Adrenal gland (tissue), 12 donors: ENCODE data around the gene THEM5. TPM values are rescaled to one million over a fixed set of nuclear protein-coding genes. Genes with fewer than 3 reads are reported as not detected.

ENCODE experiments used
- DNase-seq, 7 donors: peaks; one replicate each; pipeline ENCODE4 v3.0.0-alpha.2; 2019 to 2020
- H3K27ac ChIP-seq, 5 donors: fragments of 200-600 bp; sonication (generic) in 4 of 5; 1 replicate in 3 of 5; 2 replicates in 2 of 5; pipeline versions ENCODE4 v1.5.1 to v1.8.0; 2016 to 2020; ENCODE audit warnings: mild to moderate bottlenecking in 1 of 5
- H3K27me3 ChIP-seq: fragments of 200-600 bp; 2 replicates; pipeline ENCODE4 v1.8.0; 2021
- H3K36me3 ChIP-seq, 2 donors: fragments of 200-600 bp; replicated peaks in 1 of 2; 1 replicate in 1 of 2; 2 replicates in 1 of 2; pipeline versions ENCODE4 v1.5.1 to v1.8.0; 2018 to 2022
- H3K4me1 ChIP-seq, 2 donors: fragments of 200-600 bp; replicated peaks in 1 of 2; 1 replicate in 1 of 2; 2 replicates in 1 of 2; pipeline versions ENCODE4 v1.5.1 to v1.8.0; 2018 to 2021
- H3K4me3 ChIP-seq, 4 donors: fragments of 200-600 bp; sonication (generic) in 3 of 4; one replicate each; pipeline ENCODE4 v1.5.1; 2016 to 2018
- H3K9me3 ChIP-seq, 3 donors: fragments of 200-600 bp; sonication (generic) in 1 of 3; replicated peaks in 1 of 3; 1 replicate in 2 of 3; 2 replicates in 1 of 3; pipeline versions ENCODE4 v1.5.1 to v1.8.0; 2016 to 2021
- POLR2A ChIP-seq, 2 donors: fragments of 450-650 bp; IDR thresholded peaks; one replicate each; pipeline ENCODE4 v1.6.1; 2017; ENCODE audit warnings: antibody characterized with exemption in 2 of 2, mild to moderate bottlenecking in 2 of 2, moderate library complexity in 1 of 2
- WGBS, 4 donors: extraction: QIAGEN DNeasy Blood & Tissue Kit in 2 of 4; methylation state at CpG; one replicate each; pipeline versions ENCODE4 v1.1.5 to v1.1.7; 2013 to 2017; 5-methylcytosine and 5-hydroxymethylcytosine counted together
- intact Hi-C, 2 donors: fragments of 100-400 bp; cut with DNase I; formaldehyde crosslinking; loops; one replicate each; pipeline versions ENCODE4 v1.14.1 to v1.15.0; 2022 to 2023
- polyA plus RNA-seq, 3 donors: library from polyadenylated mRNA; stranded (reverse); fragments of 200-250 nt in 2 of 3; fragments of 350-450 nt in 1 of 3; fragmentation: Illumina TruSeq in 1 of 3; extraction: RNeasy Lipid Tissue Mini Kit (QIAGEN cat#74804) in 1 of 3; gene quantifications; one replicate each; pipeline ENCODE4 v1.2.3, GENCODE V29; 2013 to 2014
- total RNA-seq, 9 donors: library from RNA; depleted of rRNA in 4 of 9; stranded (reverse); fragments of >200 nt in 4 of 9; fragments of 120-200 nt in 1 of 9; fragmentation: NEBNext Ultra II Directional in 1 of 9; extraction: Animal tissue kit (Norgen Biotek cat#: 25700) in 1 of 9; gene quantifications; one replicate each; pipeline versions ENCODE4 v1.1.0 to v1.2.4, GENCODE V29; 2013 to 2023
- TF ChIP-seq, protein P1 (sequence below), 6 experiments: fragments of 450-650 bp in 4 of 6; fragments of 200-600 bp in 2 of 6; sonication (generic) in 1 of 6; IDR thresholded peaks; 1 replicate in 5 of 6; 2 replicates in 1 of 6; pipeline versions ENCODE4 v1.5.1 to v1.8.0; 2016 to 2021; ENCODE audit warnings: antibody characterized with exemption in 6 of 6, mild to moderate bottlenecking in 2 of 6, moderate library complexity in 1 of 6
- donor health status: healthy with polysubstance abuse.
- donor health status: Bipolar disorder and iron deficiency.
- donor health status: DM: yes; HTN: yes; CAD: no.
- donor health status: DM: no; HTN: no; CAD: no.
- donor health status: DM: no; HTN: no; CAD: no.
- donor health status: DM: yes; HTN: yes; CAD: no.

The THEM5 gene
- total and polyA plus RNA-seq, 12 donors = not detected

DNA sequence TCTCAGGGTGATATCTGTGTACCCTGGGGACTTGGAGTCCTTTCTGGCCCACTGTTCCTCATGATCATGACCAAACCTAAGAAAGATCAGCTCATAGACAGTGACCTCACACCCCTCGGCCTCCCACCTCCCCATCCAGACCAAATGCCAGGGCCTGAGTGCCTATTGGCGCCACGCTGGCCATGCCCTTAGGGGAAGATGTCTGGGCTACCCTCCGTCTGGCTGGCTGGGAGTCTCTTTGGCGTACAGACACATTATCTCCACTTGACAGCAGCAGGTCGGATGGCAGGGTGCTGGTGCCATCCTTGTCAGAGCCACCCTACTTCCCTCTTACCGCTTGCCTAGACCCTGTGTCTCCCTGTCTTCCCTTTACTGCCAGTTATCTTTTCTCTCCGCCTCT, 30.3 kb downstream of the THEM5 start:
- Histone ChIP-seq H3K4me1 (peaks cover 0 to 6% of the 10 kb centered on the region in 2 donors), H3K4me3 (no peak overlapping the region), H3K27ac (no peak overlapping the region), H3K27me3 (no peaks in the 10 kb centered on the region), H3K9me3 (no peaks in the 10 kb centered on the region), H3K36me3 (no peaks in the 10 kb centered on the region)
- WGBS, 4 donors = 52 to 81% (median 75%) methylated on average over 7 to 8 of the region's 8 CpGs
- DNase-seq = no peak
- intact Hi-C loops = no loop called here
- TF ChIP-seq, protein P1, sequence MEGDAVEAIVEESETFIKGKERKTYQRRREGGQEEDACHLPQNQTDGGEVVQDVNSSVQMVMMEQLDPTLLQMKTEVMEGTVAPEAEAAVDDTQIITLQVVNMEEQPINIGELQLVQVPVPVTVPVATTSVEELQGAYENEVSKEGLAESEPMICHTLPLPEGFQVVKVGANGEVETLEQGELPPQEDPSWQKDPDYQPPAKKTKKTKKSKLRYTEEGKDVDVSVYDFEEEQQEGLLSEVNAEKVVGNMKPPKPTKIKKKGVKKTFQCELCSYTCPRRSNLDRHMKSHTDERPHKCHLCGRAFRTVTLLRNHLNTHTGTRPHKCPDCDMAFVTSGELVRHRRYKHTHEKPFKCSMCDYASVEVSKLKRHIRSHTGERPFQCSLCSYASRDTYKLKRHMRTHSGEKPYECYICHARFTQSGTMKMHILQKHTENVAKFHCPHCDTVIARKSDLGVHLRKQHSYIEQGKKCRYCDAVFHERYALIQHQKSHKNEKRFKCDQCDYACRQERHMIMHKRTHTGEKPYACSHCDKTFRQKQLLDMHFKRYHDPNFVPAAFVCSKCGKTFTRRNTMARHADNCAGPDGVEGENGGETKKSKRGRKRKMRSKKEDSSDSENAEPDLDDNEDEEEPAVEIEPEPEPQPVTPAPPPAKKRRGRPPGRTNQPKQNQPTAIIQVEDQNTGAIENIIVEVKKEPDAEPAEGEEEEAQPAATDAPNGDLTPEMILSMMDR (IDR thresholded peaks at IDR 0.05) = no peak
- TF ChIP-seq POLR2A (IDR thresholded peaks at IDR 0.05) = no peak

DNA sequence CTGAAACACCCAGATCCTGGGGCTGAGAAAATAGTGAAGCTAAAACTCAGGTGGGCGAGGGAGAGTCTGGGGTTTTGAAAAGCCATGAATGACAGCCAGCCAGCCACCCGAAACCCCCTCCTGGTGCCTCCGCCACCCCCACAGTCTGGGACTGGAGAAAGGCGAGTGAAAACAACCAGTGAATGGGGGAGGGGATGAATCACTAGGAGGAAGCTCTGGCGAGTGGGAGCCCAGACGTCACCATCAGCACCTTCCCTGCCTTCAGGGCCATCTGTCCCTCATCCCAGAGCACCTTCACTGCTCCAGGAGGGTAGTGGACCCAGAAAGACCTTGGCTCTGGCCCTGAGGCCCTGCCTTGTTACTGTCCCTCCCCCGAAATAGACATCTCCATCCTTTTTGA, 31.1 kb downstream of the THEM5 start:
- 53 to 58% (median 57%) methylated on average over 7 of the region's 7 CpGs for WGBS, 4 donors
- H3K4me3 ChIP-seq = no peak overlapping the region
- H3K36me3 ChIP-seq = no peaks in the 10 kb centered on the region
- intact Hi-C loops = no loop called here
- TF ChIP-seq, protein P1 (IDR thresholded peaks at IDR 0.05) = no peak
- no peak for TF ChIP-seq POLR2A (IDR thresholded peaks at IDR 0.05)
- H3K9me3 ChIP-seq = no peaks in the 10 kb centered on the region
- no peak for DNase-seq
- H3K27ac ChIP-seq = no peak overlapping the region
- H3K27me3 ChIP-seq = no peaks in the 10 kb centered on the region
- peaks cover 0 to 3% of the 10 kb centered on the region in 2 donors for H3K4me1 ChIP-seq

DNA sequence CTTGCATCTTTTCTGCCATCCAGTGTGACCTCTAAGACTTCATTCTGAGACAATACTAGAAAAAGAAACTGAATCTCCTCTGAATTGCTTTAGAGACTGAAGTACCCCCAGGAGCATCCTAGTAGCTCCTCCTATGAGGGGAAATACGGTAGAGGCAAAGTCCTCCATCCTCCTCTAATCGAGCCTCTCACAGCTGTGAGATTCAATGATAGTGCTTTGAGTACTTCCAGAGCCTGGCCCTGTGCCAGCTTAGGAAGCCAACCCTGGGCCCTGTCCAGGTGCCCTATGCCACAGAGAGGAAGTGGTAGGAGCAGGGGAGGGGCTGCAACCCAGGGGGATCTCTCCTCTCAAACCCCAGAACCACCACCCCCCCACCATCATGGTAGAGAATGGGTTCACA, 32.6 kb downstream of the THEM5 start:
- H3K27me3 ChIP-seq = no peaks in the 10 kb centered on the region
- H3K36me3 ChIP-seq = no peaks in the 10 kb centered on the region
- H3K4me1 ChIP-seq = peaks cover 0 to 3% of the 10 kb centered on the region in 2 donors
- intact Hi-C loops = no loop called here
- 17 to 39% (median 34%) methylated on average over 2 of the region's 2 CpGs for WGBS, 4 donors
- no peak overlapping the region for H3K4me3 ChIP-seq
- no peak for TF ChIP-seq POLR2A (IDR thresholded peaks at IDR 0.05)
- TF ChIP-seq, protein P1 (IDR thresholded peaks at IDR 0.05) = no peak
- H3K27ac ChIP-seq = no peak overlapping the region
- no peaks in the 10 kb centered on the region for H3K9me3 ChIP-seq
- peak in 3 of 7 donors; percentile 40 to 76 (median 42) for DNase-seq

DNA sequence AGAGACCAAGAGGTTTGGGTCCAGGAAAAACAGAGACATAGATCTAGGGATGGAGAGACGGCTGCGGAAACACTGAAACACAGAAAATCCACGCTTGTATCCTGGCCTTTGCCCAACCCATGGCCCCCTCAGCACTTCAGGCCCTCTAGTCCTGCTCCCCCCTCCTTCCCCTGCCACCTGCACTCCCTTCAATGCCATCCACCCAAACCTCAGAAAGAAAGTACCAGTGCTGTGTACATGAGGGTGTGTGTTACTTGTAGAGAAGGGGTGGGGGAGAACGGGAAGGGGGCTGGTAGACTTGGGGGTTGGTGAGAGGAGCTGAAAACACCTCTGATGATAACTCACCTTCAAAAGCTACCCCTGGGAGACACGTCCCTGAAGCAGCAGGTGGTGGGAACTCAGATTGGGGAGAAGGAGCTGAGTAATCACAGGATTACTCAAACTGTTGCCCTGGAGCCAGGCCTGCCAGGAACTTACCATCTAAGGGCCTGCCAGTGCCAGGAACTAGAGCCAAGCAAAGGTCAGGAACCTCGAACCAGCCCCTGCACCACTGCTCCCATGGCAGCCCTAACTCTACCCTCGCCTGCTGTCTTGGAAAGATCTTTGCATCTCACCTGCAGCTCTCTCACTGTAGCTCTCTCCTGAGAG, 33.4 kb downstream of the THEM5 start:
- H3K27me3 ChIP-seq = no peaks in the 10 kb centered on the region
- no peaks in the 10 kb centered on the region for H3K9me3 ChIP-seq
- WGBS, 4 donors = 53 to 80% (median 73%) methylated on average over 6 to 7 of the region's 7 CpGs
- peak in 4 of 7 donors; percentile 50 to 77 (median 70) for DNase-seq
- H3K4me1 ChIP-seq = peaks cover 0 to 3% of the 10 kb centered on the region in 2 donors
- no peak overlapping the region for H3K4me3 ChIP-seq
- intact Hi-C loops = no loop called here
- TF ChIP-seq, protein P1 (IDR thresholded peaks at IDR 0.05) = no peak
- TF ChIP-seq POLR2A (IDR thresholded peaks at IDR 0.05) = no peak
- H3K27ac ChIP-seq = no peak overlapping the region
- no peaks in the 10 kb centered on the region for H3K36me3 ChIP-seq
